ENCODE measurements around the gene SLC6A6.

Gene SLC6A6

GRCh38 chr3:14471016-14471415 is 68.6 kb downstream of the SLC6A6 start:
- no peak for DNase-seq

- DNase-seq = no peak
Observed at GRCh38 chr3:14471690-14472089, 69.3 kb downstream of the SLC6A6 start.

GRCh38 chr3:14472471-14473351 is 70.3 kb downstream of the SLC6A6 start:
- DNase-seq = peak; percentile 91

GRCh38 chr3:14473411-14473891 is 71.0 kb downstream of the SLC6A6 start:
- DNase-seq = no peak

- DNase-seq = no peak
Observed at GRCh38 chr3:14474363-14475081, 72.1 kb downstream of the SLC6A6 start.

- DNase-seq = no peak
Observed at GRCh38 chr3:14475621-14476020, 73.2 kb downstream of the SLC6A6 start.

GRCh38 chr3:14476583-14477265 is 74.3 kb downstream of the SLC6A6 start:
- DNase-seq = no peak

GRCh38 chr3:14477311-14477935 is 75.0 kb downstream of the SLC6A6 start:
- DNase-seq = no peak

GRCh38 chr3:14478956-14479550 is 76.6 kb downstream of the SLC6A6 start:
- DNase-seq = no peak

- no peak for DNase-seq
Observed at GRCh38 chr3:14479591-14479990, 77.2 kb downstream of the SLC6A6 start.

- peak; percentile 38 for DNase-seq
Observed at GRCh38 chr3:14480207-14481017, 78.0 kb downstream of the SLC6A6 start.

GRCh38 chr3:14481018-14481645 is 78.7 kb downstream of the SLC6A6 start:
- DNase-seq = no peak

- DNase-seq = no peak
Observed at GRCh38 chr3:14481646-14482036, 79.2 kb downstream of the SLC6A6 start.

- DNase-seq = no peak
Observed at GRCh38 chr3:14482271-14482721, 79.9 kb downstream of the SLC6A6 start.

- DNase-seq = no peak
Observed at GRCh38 chr3:14483286-14483685, 80.9 kb downstream of the SLC6A6 start.

GRCh38 chr3:14484741-14485140 is 82.3 kb downstream of the SLC6A6 start:
- no peak for DNase-seq

GRCh38 chr3:14485981-14486380 is 83.6 kb downstream of the SLC6A6 start:
- DNase-seq = no peak

GRCh38 chr3:14486460-14486859 is 84.1 kb downstream of the SLC6A6 start:
- no peak for DNase-seq

- no peak for DNase-seq
Observed at GRCh38 chr3:14487086-14487485, 84.7 kb downstream of the SLC6A6 start.

GRCh38 chr3:14487821-14488220 is 85.4 kb downstream of the SLC6A6 start:
- no peak for DNase-seq

Data from fibroblast of skin of abdomen (primary cell).